SU-DHL-6 (cell line): ENCODE data around the gene CCDC170.

ENCODE experiments used
- H2AFZ ChIP-seq: fragments of 200-600 bp; sonication (generic); 2 replicates; pipeline ENCODE4 v1.6.1; 2014; ENCODE audit warnings: low read depth, mild to moderate bottlenecking, moderate library complexity, mixed read lengths, antibody characterized with exemption, low read length; ENCODE audit not compliant: severe bottlenecking
- H3F3A ChIP-seq: fragments of 200-600 bp; shearing (Covaris generic); 2 replicates; pipeline ENCODE4 v1.6.0; 2016; ENCODE audit warnings: antibody characterized with exemption, mild to moderate bottlenecking; ENCODE audit not compliant: insufficient read depth
- H3K27ac ChIP-seq: fragments of 200-600 bp; sonication (generic); 2 replicates; pipeline ENCODE4 v1.5.1; 2016; ENCODE audit warnings: low read depth, mild to moderate bottlenecking, low read length, moderate library complexity, mixed read lengths
- H3K27me3 ChIP-seq: fragments of 200-600 bp; sonication (generic), shearing (Covaris generic); 2 replicates; pipeline ENCODE4 v1.6.0; 2014; ENCODE audit warnings: mild to moderate bottlenecking, low read length
- H3K36me3 ChIP-seq: fragments of 200-600 bp; sonication (generic); 2 replicates; pipeline ENCODE4 v1.6.1; 2014; ENCODE audit warnings: mild to moderate bottlenecking, low read length, mixed read lengths
- H3K4me2 ChIP-seq: fragments of 300-600, 200-600 bp; shearing (Covaris generic), sonication (generic); 2 replicates; pipeline ENCODE4 v1.6.0; 2014; ENCODE audit warnings: low read length, low read depth, mild to moderate bottlenecking; ENCODE audit not compliant: poor library complexity, severe bottlenecking
- H3K4me3 ChIP-seq: fragments of 200-600 bp; sonication (generic); 2 replicates; pipeline ENCODE4 v1.5.1; 2014; ENCODE audit warnings: antibody characterized with exemption, low read length, mild to moderate bottlenecking, mixed read lengths; ENCODE audit not compliant: insufficient read depth, poor library complexity, severe bottlenecking
- H3K79me2 ChIP-seq: fragments of 200-600 bp; sonication (generic); 2 replicates; pipeline ENCODE4 v1.6.1; 2014; ENCODE audit warnings: mild to moderate bottlenecking, low read length, moderate library complexity; ENCODE audit not compliant: insufficient read depth
- H3K9ac ChIP-seq: fragments of 200-600 bp; sonication (generic); 2 replicates; pipeline ENCODE4 v1.7.0; 2014; ENCODE audit warnings: mild to moderate bottlenecking, low read length
- H3K9me2 ChIP-seq: fragments of 200-600 bp; sonication (generic); replicated peaks from 2 replicates; pipeline ENCODE4 v1.6.1; 2014; ENCODE audit warnings: low read length; ENCODE audit not compliant: insufficient read depth
- H3K9me3 ChIP-seq: fragments of 200-600 bp; sonication (generic); 2 replicates; pipeline ENCODE4 v1.6.1; 2014; ENCODE audit warnings: low read length, mixed read lengths; ENCODE audit not compliant: insufficient read depth
- H4K20me1 ChIP-seq: fragments of 200-600 bp; sonication (generic); 2 replicates; pipeline ENCODE4 v1.6.1; 2014; ENCODE audit warnings: low read depth, mild to moderate bottlenecking, antibody characterized with exemption, low read length, moderate library complexity, mixed read lengths
- CTCF ChIP-seq: fragments of 200-600 bp; sonication (generic); IDR thresholded peaks from one replicate; pipeline ENCODE4 v1.5.1; 2017; ENCODE audit warnings: antibody characterized with exemption, mild to moderate bottlenecking, low read length, moderate library complexity; ENCODE audit not compliant: insufficient read depth, poor library complexity, severe bottlenecking
- EZH2phosphoT487 ChIP-seq: fragments of 200-600 bp; sonication (generic), shearing (Covaris generic); conservative IDR thresholded peaks from 2 replicates; pipeline ENCODE4 v1.6.1; 2018; ENCODE audit warnings: mild to moderate bottlenecking, antibody characterized with exemption, low read length, moderate library complexity, mixed read lengths

The CCDC170 gene

GRCh38 chr6:151669208-151669560 is 175.4 kb downstream of the CCDC170 start:
- Histone ChIP-seq H4K20me1 (no peaks in the 10 kb centered on the region), H3K4me2 (no peak overlapping the region), H3K27ac (no peak overlapping the region), H3K36me3 (no peaks in the 10 kb centered on the region), H3K79me2 (no peaks in the 10 kb centered on the region), H3K9ac (no peak overlapping the region), H3K9me3 (no peaks in the 10 kb centered on the region), H3F3A (no peaks in the 10 kb centered on the region), H2AFZ (no peak overlapping the region), H3K27me3 (no peaks in the 10 kb centered on the region), H3K9me2 (no peaks in the 10 kb centered on the region), H3K4me3 (no peak overlapping the region)
- TF ChIP-seq CTCF (no peak), EZH2phosphoT487 (no peak)

GRCh38 chr6:151670116-151670515 is 176.3 kb downstream of the CCDC170 start:
- H3K9me3 ChIP-seq: no peaks in the 10 kb centered on the region
- H3K9ac ChIP-seq: no peak overlapping the region
- H3K9me2 ChIP-seq: no peaks in the 10 kb centered on the region
- no peaks in the 10 kb centered on the region for H3K27me3 ChIP-seq
- no peak overlapping the region for H3K4me3 ChIP-seq
- no peaks in the 10 kb centered on the region for H4K20me1 ChIP-seq
- H3K36me3 ChIP-seq: no peaks in the 10 kb centered on the region
- TF ChIP-seq EZH2phosphoT487: no peak
- no peak for TF ChIP-seq CTCF
- no peaks in the 10 kb centered on the region for H3K79me2 ChIP-seq
- H3F3A ChIP-seq: no peaks in the 10 kb centered on the region
- H3K4me2 ChIP-seq: no peak overlapping the region
- H2AFZ ChIP-seq: no peak overlapping the region
- H3K27ac ChIP-seq: no peak overlapping the region
